H9 (cell line): ENCODE measurements around the gene CTSW. TPM values are rescaled to one million over a fixed set of nuclear protein-coding genes. Genes with fewer than 3 reads are reported as not detected.
A peak's percentile ranks its signal among the peaks of the same experiment; 100 is the strongest.

Experiments used
- DNase-seq: peaks from one replicate; pipeline ENCODE4 v3.0.0-alpha.2; 2017
- H2AFZ ChIP-seq: one replicate; pipeline ENCODE4 v1.6.1; 2013; ENCODE audit warnings: mild to moderate bottlenecking, low read length, control low read depth, moderate library complexity
- H2AK5ac ChIP-seq: 2 replicates; pipeline ENCODE4 v1.6.1; 2013; ENCODE audit warnings: low read length, control low read depth, mixed read lengths; ENCODE audit not compliant: insufficient read length
- H2BK120ac ChIP-seq: one replicate; pipeline ENCODE4 v1.6.1; 2013; ENCODE audit warnings: low read depth, mild to moderate bottlenecking, low read length, control low read depth, inconsistent platforms; ENCODE audit not compliant: poor library complexity, severe bottlenecking
- H2BK12ac ChIP-seq: 2 replicates; pipeline ENCODE4 v1.6.1; 2013; ENCODE audit warnings: low read length, control low read depth, mixed read lengths, low read depth; ENCODE audit not compliant: insufficient read length
- H2BK15ac ChIP-seq: 2 replicates; pipeline ENCODE4 v1.6.1; 2013; ENCODE audit warnings: low read depth, low read length, control low read depth
- H2BK20ac ChIP-seq: one replicate; pipeline ENCODE4 v1.6.1; 2013; ENCODE audit warnings: low read depth, mild to moderate bottlenecking, low read length, control low read depth, inconsistent platforms; ENCODE audit not compliant: poor library complexity, severe bottlenecking
- H2BK5ac ChIP-seq: 2 replicates; pipeline ENCODE4 v1.6.1; 2013; ENCODE audit warnings: low read length, control low read depth, mixed read lengths; ENCODE audit not compliant: insufficient read length
- H3K14ac ChIP-seq: 2 replicates; pipeline ENCODE4 v1.6.1; 2013; ENCODE audit warnings: low read length, control low read depth; ENCODE audit not compliant: insufficient read depth
- H3K18ac ChIP-seq: 2 replicates; pipeline ENCODE4 v1.6.1; 2013; ENCODE audit warnings: low read depth, mild to moderate bottlenecking, mixed read lengths, low read length, control low read depth; ENCODE audit not compliant: insufficient read length
- H3K23ac ChIP-seq: 2 replicates; pipeline ENCODE4 v1.6.1; 2013; ENCODE audit warnings: low read length, control low read depth, mixed read lengths, low read depth; ENCODE audit not compliant: insufficient read length
- H3K23me2 ChIP-seq: 2 replicates; pipeline ENCODE4 v1.6.1; 2013; ENCODE audit warnings: low read depth, mild to moderate bottlenecking, mixed read lengths, low read length, control low read depth; ENCODE audit not compliant: insufficient read length, poor library complexity, severe bottlenecking
- H3K27ac ChIP-seq: 2 replicates; pipeline ENCODE4 v1.5.1; 2013; ENCODE audit warnings: low read length, control low read depth, mixed read lengths, low read depth; ENCODE audit not compliant: insufficient read length
- H3K27me3 ChIP-seq: 2 replicates; pipeline ENCODE4 v1.6.1; 2013; ENCODE audit warnings: low read length, control low read depth, inconsistent platforms; ENCODE audit not compliant: insufficient read depth
- H3K4ac ChIP-seq: 2 replicates; pipeline ENCODE4 v1.6.1; 2013; ENCODE audit warnings: low read depth, mild to moderate bottlenecking, control low read depth, inconsistent platforms, low read length, moderate library complexity
- H3K4me1 ChIP-seq: 2 replicates; pipeline ENCODE4 v1.6.1; 2013; ENCODE audit warnings: low read length, control low read depth, inconsistent platforms; ENCODE audit not compliant: insufficient read depth
- H3K4me2 ChIP-seq: 2 replicates; pipeline ENCODE4 v1.6.1; 2013; ENCODE audit warnings: low read length, control low read depth, mixed read lengths; ENCODE audit not compliant: insufficient read length, insufficient read depth
- H3K56ac ChIP-seq: 2 replicates; pipeline ENCODE4 v1.6.1; 2013; ENCODE audit warnings: low read depth, mild to moderate bottlenecking, mixed read lengths, low read length, control low read depth; ENCODE audit not compliant: insufficient read length
- H3K79me1 ChIP-seq: 2 replicates; pipeline ENCODE4 v1.6.1; 2013; ENCODE audit warnings: low read depth, mild to moderate bottlenecking, moderate library complexity, low read length, control low read depth, inconsistent platforms; ENCODE audit not compliant: insufficient read depth, poor library complexity, severe bottlenecking
- H3K79me2 ChIP-seq: 2 replicates; pipeline ENCODE4 v1.6.1; 2013; ENCODE audit warnings: low read length, control low read depth, inconsistent platforms; ENCODE audit not compliant: insufficient read depth
- H3K9ac ChIP-seq: 2 replicates; pipeline ENCODE4 v1.6.1; 2013; ENCODE audit warnings: low read length, control low read depth, mixed read lengths; ENCODE audit not compliant: insufficient read length; ENCODE audit errors: extremely low read depth
- H3K9me3 ChIP-seq: one replicate; pipeline ENCODE4 v1.6.1; 2013; ENCODE audit warnings: low read depth, low read length, inconsistent platforms; ENCODE audit not compliant: control insufficient read depth
- H3T11ph ChIP-seq: one replicate; pipeline ENCODE4 v1.6.1; 2013; ENCODE audit warnings: mild to moderate bottlenecking, low read length, control low read depth, inconsistent platforms
- H4K20me1 ChIP-seq: one replicate; pipeline ENCODE4 v1.6.1; 2013; ENCODE audit not compliant: control insufficient read depth, insufficient read length, insufficient read depth
- H4K5ac ChIP-seq: 2 replicates; pipeline ENCODE4 v1.6.1; 2013; ENCODE audit warnings: low read depth, mild to moderate bottlenecking, mixed read lengths, low read length, control low read depth; ENCODE audit not compliant: insufficient read length
- H4K8ac ChIP-seq: replicated peaks from 2 replicates; pipeline ENCODE4 v1.6.1; 2013; ENCODE audit warnings: low read length, control low read depth, mixed read lengths, low read depth; ENCODE audit not compliant: insufficient read length
- H4K91ac ChIP-seq: 2 replicates; pipeline ENCODE4 v1.6.1; 2013; ENCODE audit warnings: low read depth, mild to moderate bottlenecking, moderate library complexity, mixed read lengths, low read length, control low read depth; ENCODE audit not compliant: insufficient read length
- H3K27ac Mint-ChIP-seq, 3 experiments: 2 replicates in 2 of 3; 3 replicates in 1 of 3; pipeline ENCODE4 v1.8.0; 2020 to 2021; ENCODE audit warnings: mixed read lengths in 3 of 3, mild to moderate bottlenecking in 1 of 3, moderate library complexity in 1 of 3
- H3K27me3 Mint-ChIP-seq: 2 replicates; pipeline ENCODE4 v1.8.0; 2021; ENCODE audit warnings: low read depth, mild to moderate bottlenecking, moderate library complexity, mixed read lengths
- H3K36me3 Mint-ChIP-seq, 3 experiments: 2 replicates in 2 of 3; 3 replicates in 1 of 3; pipeline ENCODE4 v1.8.0; 2020 to 2021; ENCODE audit warnings: low read depth in 3 of 3, mixed read lengths in 3 of 3; ENCODE audit not compliant: insufficient read depth in 1 of 3
- H3K4me1 Mint-ChIP-seq, 2 experiments: 2 replicates each; pipeline ENCODE4 v1.8.0; 2020; ENCODE audit warnings: mixed read lengths in 2 of 2
- H3K4me3 Mint-ChIP-seq, 2 experiments: 2 replicates in 1 of 2; 3 replicates in 1 of 2; pipeline ENCODE4 v1.8.0; 2020 to 2021; ENCODE audit warnings: mild to moderate bottlenecking in 2 of 2, mixed read lengths in 2 of 2, moderate library complexity in 1 of 2
- H3K9me3 Mint-ChIP-seq, 2 experiments: 2 replicates in 1 of 2; 3 replicates in 1 of 2; pipeline ENCODE4 v1.8.0; 2020; ENCODE audit warnings: mild to moderate bottlenecking in 2 of 2, mixed read lengths in 2 of 2, moderate library complexity in 1 of 2
- WGBS: extraction: QIAGEN DNeasy Blood & Tissue Kit; methylation state at CpG from one replicate; pipeline ENCODE4 v1.1.7; 2013; ENCODE audit warnings: missing lambda C conversion rate, low lambda C conversion rate, mixed read lengths; ENCODE audit not compliant: insufficient read length; ENCODE audit errors: extremely low coverage; 5-methylcytosine and 5-hydroxymethylcytosine counted together
- total RNA-seq: library from RNA; stranded (reverse); gene quantifications from 2 replicates; pipeline ENCODE4 v1.2.1, GENCODE V29; 2021
- TF ChIP-seq, protein P1 (sequence below): fragments of 200-600 bp; sonication (generic); conservative IDR thresholded peaks from 3 replicates; pipeline ENCODE4 v1.8.0; 2021; ENCODE audit warnings: antibody characterized with exemption, mild to moderate bottlenecking

CTSW gene
- total RNA-seq, 1 experiment from 2014 or later, result not detected

DNA sequence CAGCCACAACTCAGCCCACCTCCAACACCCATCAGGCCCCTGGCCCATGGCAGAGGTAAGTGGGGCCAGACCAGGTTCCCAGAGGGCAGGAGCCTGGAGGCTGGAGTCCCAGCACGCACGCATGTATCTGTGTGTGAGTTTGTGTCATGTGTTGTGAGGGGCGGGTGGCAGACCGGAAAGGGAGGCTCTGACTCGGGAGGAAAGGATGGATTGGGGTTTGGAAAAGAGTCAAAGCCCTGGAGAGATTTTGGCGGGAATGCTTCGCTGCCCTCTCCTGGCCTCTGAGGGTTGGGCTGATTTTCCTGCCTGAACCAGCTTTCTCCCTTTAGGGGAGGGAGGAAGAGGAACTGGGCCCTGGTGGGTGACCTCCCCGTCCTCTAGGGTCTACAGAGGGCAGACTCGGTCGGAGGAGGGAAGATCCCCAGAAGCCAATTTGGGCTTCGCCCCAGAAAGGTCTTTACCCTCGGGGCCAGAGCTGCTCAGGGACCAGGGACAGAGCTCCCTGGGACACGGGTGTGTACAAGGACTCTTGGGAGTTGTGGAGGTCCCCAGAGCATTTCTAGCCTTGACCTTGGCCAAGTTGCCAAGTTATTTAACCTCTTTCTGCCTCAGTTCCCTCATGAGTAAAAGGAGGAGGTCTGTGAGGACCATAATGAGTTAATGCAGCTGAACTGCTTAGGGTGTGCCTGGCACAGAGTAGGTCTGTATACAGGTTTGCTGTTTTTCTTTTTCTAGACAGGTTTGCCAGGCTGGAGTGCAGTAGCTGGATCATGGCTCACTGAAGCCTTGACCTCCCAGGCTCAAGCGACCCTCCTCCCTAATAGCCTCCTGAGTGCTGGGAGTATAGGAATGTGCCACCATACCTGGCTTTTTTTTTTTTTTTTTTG, 32.3 kb downstream of the CTSW start:
- Histone ChIP-seq H2BK120ac (no peak overlapping the region), H3K9ac (no peak overlapping the region), H2BK15ac (no peak overlapping the region), H4K20me1 (no peaks in the 10 kb centered on the region), H2BK12ac (no peak overlapping the region), H3K27ac (no peak overlapping the region), H2AK5ac (no peak overlapping the region), H4K5ac (no peak overlapping the region), H3K23me2 (no peaks in the 10 kb centered on the region), H3K4me1 (no peaks in the 10 kb centered on the region; the same call in 1 of the 2 replicates), H3K18ac (peak overlapping the region; percentile 45), H3K14ac (peak overlapping the region; percentile 44), H4K91ac (no peak overlapping the region), H3K23ac (no peak overlapping the region), H3K9me3 (no peaks in the 10 kb centered on the region), H2AFZ (no peak overlapping the region), H3K27me3 (no peaks in the 10 kb centered on the region), H3K79me2 (no peaks in the 10 kb centered on the region), H2BK20ac (no peak overlapping the region), H3K4me2 (no peak overlapping the region), H2BK5ac (no peak overlapping the region), H3K56ac (no peak overlapping the region), H3K4ac (no peak overlapping the region), H3T11ph (no peak overlapping the region), H4K8ac (no peak overlapping the region), H3K79me1 (no peaks in the 10 kb centered on the region)
- Mint-ChIP-seq H3K4me1 (peaks cover 16 to 18% of the 10 kb centered on the region in 2 experiments), H3K27ac (peak overlapping the region in 1 of 3 experiments; percentile 30; a peak in 3 of 7 replicates), H3K9me3 (no peaks in the 10 kb centered on the region; a peak in 1 of 5 replicates), H3K36me3 (peaks cover 0 to 2% (median 2%) of the 10 kb centered on the region in 3 experiments; a peak in 2 of 7 replicates), H3K4me3 (peak overlapping the region in 1 of 2 experiments; percentile 34; a peak in 1 of 5 replicates), H3K27me3 (peaks cover 45% of the 10 kb centered on the region)
- no CpG with 5 or more reads among the region's 14 CpGs for WGBS
- peak; percentile 79 for DNase-seq
- TF ChIP-seq, protein P1, sequence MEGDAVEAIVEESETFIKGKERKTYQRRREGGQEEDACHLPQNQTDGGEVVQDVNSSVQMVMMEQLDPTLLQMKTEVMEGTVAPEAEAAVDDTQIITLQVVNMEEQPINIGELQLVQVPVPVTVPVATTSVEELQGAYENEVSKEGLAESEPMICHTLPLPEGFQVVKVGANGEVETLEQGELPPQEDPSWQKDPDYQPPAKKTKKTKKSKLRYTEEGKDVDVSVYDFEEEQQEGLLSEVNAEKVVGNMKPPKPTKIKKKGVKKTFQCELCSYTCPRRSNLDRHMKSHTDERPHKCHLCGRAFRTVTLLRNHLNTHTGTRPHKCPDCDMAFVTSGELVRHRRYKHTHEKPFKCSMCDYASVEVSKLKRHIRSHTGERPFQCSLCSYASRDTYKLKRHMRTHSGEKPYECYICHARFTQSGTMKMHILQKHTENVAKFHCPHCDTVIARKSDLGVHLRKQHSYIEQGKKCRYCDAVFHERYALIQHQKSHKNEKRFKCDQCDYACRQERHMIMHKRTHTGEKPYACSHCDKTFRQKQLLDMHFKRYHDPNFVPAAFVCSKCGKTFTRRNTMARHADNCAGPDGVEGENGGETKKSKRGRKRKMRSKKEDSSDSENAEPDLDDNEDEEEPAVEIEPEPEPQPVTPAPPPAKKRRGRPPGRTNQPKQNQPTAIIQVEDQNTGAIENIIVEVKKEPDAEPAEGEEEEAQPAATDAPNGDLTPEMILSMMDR, result peak; percentile 59
